Right lobe of liver (tissue), 4 donors: ENCODE data around the gene C2CD4D.

Experiments
- POLR2A ChIP-seq: fragments of 450-650 bp; IDR thresholded peaks from one replicate; pipeline ENCODE4 v1.6.1; 2017; ENCODE audit warnings: antibody characterized with exemption, mild to moderate bottlenecking
- TF ChIP-seq, protein P1 (sequence below), 4 donors: fragments of 200-600 bp in 3 of 4; fragments of 450-650 bp in 1 of 4; IDR thresholded peaks; one replicate each; pipeline versions ENCODE4 v1.5.1 to v1.8.0; 2016 to 2022; ENCODE audit warnings: antibody characterized with exemption in 4 of 4, mild to moderate bottlenecking in 2 of 4
- donor health status: DM: no; HTN: no; CAD: no.
- donor health status: DM: no; HTN: no; CAD: no.
- donor health status: DM: no; HTN: yes; CAD: no.

DNA sequence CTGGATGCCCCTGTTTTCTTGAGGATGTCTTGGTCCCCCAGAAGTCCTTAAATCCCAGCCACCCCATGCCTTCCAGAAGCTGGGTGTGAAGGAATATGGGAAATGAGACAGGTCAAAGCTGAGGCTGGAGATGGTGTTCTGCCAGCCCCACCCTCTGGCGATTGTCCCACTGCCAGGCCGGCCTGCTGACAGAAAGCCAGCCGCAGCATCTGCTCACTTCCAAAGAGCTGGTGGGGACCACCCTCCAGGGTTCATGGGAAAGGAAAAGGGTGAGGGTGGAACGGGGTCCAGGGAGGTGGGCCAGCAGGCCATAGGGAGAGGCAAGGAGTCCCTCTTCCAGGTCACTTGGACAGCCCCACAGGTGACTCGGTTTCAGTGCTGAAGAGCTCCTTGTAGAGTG is 32.5 kb downstream of the C2CD4D start:
- TF ChIP-seq, protein P1, sequence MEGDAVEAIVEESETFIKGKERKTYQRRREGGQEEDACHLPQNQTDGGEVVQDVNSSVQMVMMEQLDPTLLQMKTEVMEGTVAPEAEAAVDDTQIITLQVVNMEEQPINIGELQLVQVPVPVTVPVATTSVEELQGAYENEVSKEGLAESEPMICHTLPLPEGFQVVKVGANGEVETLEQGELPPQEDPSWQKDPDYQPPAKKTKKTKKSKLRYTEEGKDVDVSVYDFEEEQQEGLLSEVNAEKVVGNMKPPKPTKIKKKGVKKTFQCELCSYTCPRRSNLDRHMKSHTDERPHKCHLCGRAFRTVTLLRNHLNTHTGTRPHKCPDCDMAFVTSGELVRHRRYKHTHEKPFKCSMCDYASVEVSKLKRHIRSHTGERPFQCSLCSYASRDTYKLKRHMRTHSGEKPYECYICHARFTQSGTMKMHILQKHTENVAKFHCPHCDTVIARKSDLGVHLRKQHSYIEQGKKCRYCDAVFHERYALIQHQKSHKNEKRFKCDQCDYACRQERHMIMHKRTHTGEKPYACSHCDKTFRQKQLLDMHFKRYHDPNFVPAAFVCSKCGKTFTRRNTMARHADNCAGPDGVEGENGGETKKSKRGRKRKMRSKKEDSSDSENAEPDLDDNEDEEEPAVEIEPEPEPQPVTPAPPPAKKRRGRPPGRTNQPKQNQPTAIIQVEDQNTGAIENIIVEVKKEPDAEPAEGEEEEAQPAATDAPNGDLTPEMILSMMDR (IDR thresholded peaks at IDR 0.05) = no peak
- TF ChIP-seq POLR2A = no peak
